Right atrium auricular region (tissue), 2 donors: Measurements from ENCODE around the gene DCAF5. TPM values are rescaled to one million over a fixed set of nuclear protein-coding genes. Genes with fewer than 3 reads are reported as not detected.

ENCODE experiments used
- DNase-seq: peaks from one replicate; pipeline ENCODE4 v3.0.0-alpha.2; 2019; ENCODE audit warnings: low spot score
- H3K27ac ChIP-seq, 2 donors: fragments of 200-600 bp; sonication (generic); 1 replicate in 1 of 2; 2 replicates in 1 of 2; pipeline ENCODE4 v1.5.1; 2016 to 2019
- H3K27me3 ChIP-seq, 2 donors: fragments of 200-600 bp; sonication (generic); one replicate each; pipeline versions ENCODE4 v1.5.1 to v1.6.0; 2017 to 2019
- H3K36me3 ChIP-seq: fragments of 200-600 bp; sonication (generic); one replicate; pipeline ENCODE4 v1.5.1; 2016
- H3K4me1 ChIP-seq, 2 donors: fragments of 200-600 bp; sonication (generic); one replicate each; pipeline versions ENCODE4 v1.5.1 to v1.6.0; 2017 to 2019
- H3K4me3 ChIP-seq, 2 donors: fragments of 200-600 bp; sonication (generic); 1 replicate in 1 of 2; 2 replicates in 1 of 2; pipeline ENCODE4 v1.5.1; 2017 to 2019; ENCODE audit warnings: mild to moderate bottlenecking in 1 of 2, moderate library complexity in 1 of 2
- H3K9me3 ChIP-seq, 2 donors: fragments of 200-600 bp; sonication (generic); one replicate each; pipeline ENCODE4 v1.5.1; 2019
- CTCF ChIP-seq, 2 donors: fragments of 200-600 bp; sonication (generic); IDR thresholded peaks; one replicate each; pipeline ENCODE4 v1.5.1; 2019; ENCODE audit warnings: antibody characterized with exemption in 2 of 2
- total RNA-seq, 2 donors: library from RNA; depleted of rRNA; stranded (reverse); fragments of >200 nt; gene quantifications; one replicate each; pipeline ENCODE4 v1.1.0, GENCODE V29; 2016

DCAF5 gene
- total RNA-seq, 2 donors from 2014 or later: 33.1 to 38.8 TPM

GRCh38 chr14:69089046-69089445 is 63.9 kb downstream of the DCAF5 start:
- Histone ChIP-seq H3K36me3 (peaks cover 40% of the 10 kb centered on the region), H3K27ac (no peak overlapping the region), H3K4me3 (no peak overlapping the region), H3K9me3 (no peaks in the 10 kb centered on the region), H3K27me3 (no peaks in the 10 kb centered on the region), H3K4me1 (peaks cover 0 to 5% of the 10 kb centered on the region in 2 donors)
- no peak for TF ChIP-seq CTCF (IDR thresholded peaks at IDR 0.05)
- DNase-seq: no peak

GRCh38 chr14:69088586-69088985 is 64.3 kb downstream of the DCAF5 start:
- no peaks in the 10 kb centered on the region for H3K9me3 ChIP-seq
- no peak overlapping the region for H3K27ac ChIP-seq
- H3K36me3 ChIP-seq: peaks cover 43% of the 10 kb centered on the region
- DNase-seq: no peak
- H3K27me3 ChIP-seq: no peaks in the 10 kb centered on the region
- peaks cover 0 to under 1% of the 10 kb centered on the region in 2 donors for H3K4me1 ChIP-seq
- no peak overlapping the region for H3K4me3 ChIP-seq
- TF ChIP-seq CTCF (IDR thresholded peaks at IDR 0.05): no peak

GRCh38 chr14:69087061-69087461 is 65.9 kb downstream of the DCAF5 start:
- Histone ChIP-seq H3K9me3 (no peaks in the 10 kb centered on the region), H3K4me1 (no peaks in the 10 kb centered on the region), H3K27me3 (no peaks in the 10 kb centered on the region), H3K36me3 (peaks cover 43% of the 10 kb centered on the region), H3K27ac (peak overlapping the region in 1 of 2 donors; percentile 49), H3K4me3 (no peak overlapping the region)
- DNase-seq: no peak
- no peak for TF ChIP-seq CTCF (IDR thresholded peaks at IDR 0.05)

- TF ChIP-seq CTCF (IDR thresholded peaks at IDR 0.05): no peak
- Histone ChIP-seq H3K27me3 (no peaks in the 10 kb centered on the region), H3K36me3 (peaks cover 40% of the 10 kb centered on the region), H3K4me3 (no peak overlapping the region), H3K4me1 (no peaks in the 10 kb centered on the region), H3K9me3 (no peaks in the 10 kb centered on the region), H3K27ac (peak overlapping the region in 1 of 2 donors; percentile 49)
- DNase-seq: no peak
Measured at GRCh38 chr14:69086537-69086936, 66.4 kb downstream of the DCAF5 start.

- TF ChIP-seq CTCF (IDR thresholded peaks at IDR 0.05): no peak
- DNase-seq: no peak
- Histone ChIP-seq H3K4me3 (no peak overlapping the region), H3K27ac (no peak overlapping the region), H3K27me3 (no peaks in the 10 kb centered on the region), H3K4me1 (peaks cover 0 to 11% of the 10 kb centered on the region in 2 donors), H3K9me3 (no peaks in the 10 kb centered on the region), H3K36me3 (peaks cover 26% of the 10 kb centered on the region)
Measured at GRCh38 chr14:69084023-69084422, 68.9 kb downstream of the DCAF5 start.

GRCh38 chr14:69083181-69083580 is 69.7 kb downstream of the DCAF5 start:
- no peak overlapping the region for H3K27ac ChIP-seq
- H3K36me3 ChIP-seq: peaks cover 26% of the 10 kb centered on the region
- H3K4me1 ChIP-seq: peaks cover 0 to 11% of the 10 kb centered on the region in 2 donors

More at GRCh38 chr14:69083181-69083580, 69.7 kb downstream of the DCAF5 start:
- no peaks in the 10 kb centered on the region for H3K27me3 ChIP-seq
- no peak for TF ChIP-seq CTCF (IDR thresholded peaks at IDR 0.05)
- no peaks in the 10 kb centered on the region for H3K9me3 ChIP-seq
- H3K4me3 ChIP-seq: no peak overlapping the region
- DNase-seq: no peak
